NCI-H226 (cell line): ENCODE data around the gene SFXN4.
A peak's percentile ranks its signal among the peaks of the same experiment; 100 is the strongest.
"Not testable (repeated sequence)": the region's sequence is repeated elsewhere in the genome, so short reads cannot be mapped to it uniquely, and the experiment has no call there.

Source experiments
- DNase-seq: peaks from one replicate; pipeline ENCODE4 v3.0.0-alpha.2; 2015

SFXN4 gene

DNA sequence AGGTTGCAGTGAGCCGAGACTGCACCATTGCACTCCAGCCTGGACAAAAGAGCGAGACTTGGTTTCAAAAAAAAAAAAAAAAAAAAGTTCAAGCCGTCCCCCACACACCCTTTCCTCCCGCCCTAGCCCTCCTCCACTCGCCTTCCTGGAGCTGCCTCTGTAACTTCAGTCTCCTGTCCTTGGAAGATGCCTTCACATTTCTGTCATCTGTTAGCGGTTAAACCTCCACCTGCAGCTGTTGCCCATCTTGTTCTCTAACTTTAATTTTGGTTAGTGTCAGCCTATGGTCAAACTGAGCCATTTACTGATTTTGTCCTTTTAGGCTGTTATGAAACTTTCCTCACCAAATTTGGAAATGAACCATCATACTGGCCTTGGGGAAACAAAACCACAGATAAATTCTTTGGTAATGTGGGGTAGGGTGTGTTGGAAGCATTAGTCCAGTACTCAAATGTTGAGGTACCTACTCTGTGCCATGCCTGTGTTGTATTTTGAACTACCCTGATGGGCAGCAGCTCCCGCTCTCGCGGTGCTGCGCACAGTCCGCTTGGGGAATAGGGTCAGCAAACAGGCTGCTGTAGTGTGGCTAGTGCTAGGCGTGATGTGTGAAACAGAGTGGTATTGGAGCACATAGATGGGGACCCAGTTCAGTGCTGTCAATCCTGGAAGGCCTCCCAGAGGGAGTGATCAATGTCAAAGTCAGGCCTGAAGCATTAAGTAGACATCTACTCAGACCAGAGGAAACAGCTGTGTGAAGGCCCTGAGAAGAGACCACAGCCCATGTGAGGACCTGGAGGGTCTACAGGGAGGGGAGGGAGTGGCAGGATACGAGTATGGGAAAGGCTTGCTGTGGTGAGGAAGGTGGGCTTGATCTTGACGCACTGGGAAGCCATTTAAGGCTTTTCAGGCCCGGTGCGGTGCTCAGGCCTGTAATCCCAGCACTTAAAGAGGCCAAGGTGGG, 26.9 kb downstream of the SFXN4 start:
- DNase-seq: no peak

- DNase-seq: not testable (repeated sequence)
Observed at GRCh38 chr10:119137878-119138277, 27.6 kb downstream of the SFXN4 start.

DNA sequence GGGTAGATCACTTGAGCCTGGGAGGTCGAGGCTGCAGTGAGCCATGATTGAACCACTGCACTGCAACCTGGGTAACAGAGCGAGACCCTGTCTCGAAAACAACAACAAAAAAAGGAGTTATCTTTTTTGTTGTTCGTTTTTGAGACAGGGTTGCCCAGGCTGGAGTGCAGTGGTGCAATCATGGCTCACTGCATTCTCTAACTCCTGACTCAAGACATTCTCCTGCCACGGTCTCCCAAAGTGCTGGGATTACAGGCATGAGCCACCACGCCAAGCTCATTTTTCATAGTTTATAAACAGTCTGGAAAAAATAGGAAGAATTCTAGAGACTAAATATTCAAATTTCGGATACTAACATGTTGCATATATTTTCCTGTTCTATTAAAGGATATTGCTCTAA, 29.4 kb downstream of the SFXN4 start:
- no peak for DNase-seq

DNA sequence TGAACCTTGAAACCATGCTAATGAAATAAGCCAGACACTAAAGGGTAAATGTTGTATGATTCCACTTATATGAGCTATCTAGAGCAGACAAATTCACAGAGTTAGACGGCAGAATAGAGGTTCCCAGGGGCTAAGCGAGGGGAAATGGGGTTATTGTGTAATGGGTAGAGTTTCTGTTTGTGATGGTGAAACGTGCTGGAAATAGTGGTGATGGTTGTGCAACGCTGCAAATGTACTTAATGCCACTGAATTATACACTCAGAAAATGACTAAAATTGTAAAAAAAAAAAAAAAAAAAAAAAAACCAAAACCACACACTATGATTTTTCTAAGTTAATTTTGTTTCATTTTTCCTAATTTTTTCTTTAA, 30.0 kb downstream of the SFXN4 start:
- no peak for DNase-seq

DNA sequence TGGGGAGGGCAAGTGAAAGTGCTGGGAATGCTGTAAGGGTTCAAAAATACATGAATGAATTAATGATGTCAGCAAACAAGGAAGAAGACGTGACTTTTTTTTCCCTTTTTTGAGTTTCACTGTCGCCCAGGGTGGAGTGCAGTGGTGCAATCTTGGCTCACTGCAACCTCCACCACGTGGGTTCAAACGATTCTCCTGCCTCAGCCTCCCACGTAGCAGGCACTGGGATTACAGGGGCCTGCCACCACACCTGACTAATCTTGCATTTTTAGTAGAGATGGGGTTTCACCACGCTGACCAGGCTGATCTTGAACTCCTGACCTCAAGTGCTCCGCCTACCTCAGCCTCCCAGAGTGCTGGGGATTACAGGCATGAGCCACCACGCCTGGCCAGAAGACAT, 31.6 kb downstream of the SFXN4 start:
- DNase-seq: no peak

- DNase-seq: no peak
Observed at GRCh38 chr10:119132521-119133345, 32.8 kb downstream of the SFXN4 start.

DNA sequence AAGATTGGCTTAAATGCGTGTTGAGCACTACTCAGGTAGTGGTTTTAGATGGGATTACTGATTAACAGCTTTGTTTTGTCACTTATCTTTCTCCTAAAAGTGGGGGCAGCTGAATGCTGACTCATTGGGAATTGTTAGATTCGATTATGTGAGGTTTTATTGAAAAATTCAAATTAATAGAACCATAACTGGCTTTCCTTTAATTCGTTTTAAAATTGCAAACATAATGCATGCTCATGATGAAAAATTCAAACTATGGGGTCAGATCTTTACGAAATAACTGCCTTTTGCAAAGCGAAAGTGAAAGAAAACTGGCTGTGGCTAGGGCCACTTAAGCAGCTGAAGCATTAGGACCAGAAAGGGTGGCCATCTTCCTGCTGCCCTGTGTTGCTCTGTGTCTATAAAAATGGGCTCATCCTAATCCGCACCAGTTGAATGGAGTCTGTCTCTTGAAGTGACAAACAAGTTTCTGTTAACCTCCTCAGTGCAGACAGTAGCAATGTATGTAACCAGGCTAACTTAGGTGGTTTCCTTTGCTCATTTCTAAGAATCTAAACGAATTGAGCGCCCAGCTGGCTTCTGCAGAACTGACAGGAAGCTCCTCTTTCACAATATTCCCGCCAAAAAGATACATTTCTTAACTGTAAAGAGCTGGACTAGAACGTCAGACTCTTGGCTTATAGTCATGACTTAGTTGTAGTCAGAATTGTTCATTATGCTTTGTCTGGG, 33.8 kb downstream of the SFXN4 start:
- DNase-seq: no peak

- DNase-seq: no peak
Observed at GRCh38 chr10:119129721-119130120, 35.8 kb downstream of the SFXN4 start.

GRCh38 chr10:119125942-119126341, 39.6 kb downstream of the SFXN4 start:
- no peak for DNase-seq

GRCh38 chr10:119120875-119121274, 44.6 kb downstream of the SFXN4 start:
- no peak for DNase-seq

DNA sequence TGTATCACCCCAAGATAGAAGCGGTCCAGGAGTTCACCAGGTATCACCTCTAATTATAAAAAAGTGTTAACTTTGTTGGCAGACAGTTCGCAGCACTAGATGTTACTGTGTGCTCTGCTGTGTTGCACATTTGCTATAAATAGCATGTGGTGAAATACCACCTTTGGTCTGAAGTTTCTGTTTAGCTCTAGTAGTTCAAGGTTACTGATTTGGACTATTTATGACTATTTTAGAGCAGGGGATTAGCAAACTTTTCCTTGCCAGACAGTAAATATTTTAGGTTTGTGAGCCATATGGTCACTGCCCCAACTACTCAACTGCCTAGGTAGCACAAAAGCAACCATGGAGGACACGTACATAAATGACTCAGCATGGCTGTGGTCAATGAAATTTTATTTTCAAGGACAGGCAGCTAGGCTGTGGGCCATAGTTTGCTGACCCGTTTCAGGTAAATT, 45.1 kb downstream of the SFXN4 start:
- no peak for DNase-seq

GRCh38 chr10:119119400-119119799, 46.1 kb downstream of the SFXN4 start:
- no peak for DNase-seq

DNA sequence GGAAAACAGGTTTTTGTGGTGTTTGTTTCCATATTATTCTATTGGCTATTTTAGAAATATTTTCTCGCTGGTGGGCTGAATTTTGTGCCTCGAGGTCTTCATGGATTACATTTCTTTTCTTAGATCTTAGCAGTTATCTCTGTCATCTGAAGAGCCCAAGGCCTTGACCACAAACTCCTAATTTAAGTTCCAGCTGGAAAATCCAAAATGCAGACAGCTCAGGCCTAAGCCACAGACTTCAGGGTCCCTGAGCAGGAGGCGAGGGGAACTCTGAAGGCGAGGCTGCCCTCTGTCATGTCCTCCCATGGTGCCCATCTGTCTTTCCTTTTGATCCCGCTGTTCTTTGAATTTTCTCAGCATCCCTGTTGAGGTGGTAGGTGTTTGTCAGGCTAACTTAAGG, 47.3 kb downstream of the SFXN4 start:
- DNase-seq: no peak

DNA sequence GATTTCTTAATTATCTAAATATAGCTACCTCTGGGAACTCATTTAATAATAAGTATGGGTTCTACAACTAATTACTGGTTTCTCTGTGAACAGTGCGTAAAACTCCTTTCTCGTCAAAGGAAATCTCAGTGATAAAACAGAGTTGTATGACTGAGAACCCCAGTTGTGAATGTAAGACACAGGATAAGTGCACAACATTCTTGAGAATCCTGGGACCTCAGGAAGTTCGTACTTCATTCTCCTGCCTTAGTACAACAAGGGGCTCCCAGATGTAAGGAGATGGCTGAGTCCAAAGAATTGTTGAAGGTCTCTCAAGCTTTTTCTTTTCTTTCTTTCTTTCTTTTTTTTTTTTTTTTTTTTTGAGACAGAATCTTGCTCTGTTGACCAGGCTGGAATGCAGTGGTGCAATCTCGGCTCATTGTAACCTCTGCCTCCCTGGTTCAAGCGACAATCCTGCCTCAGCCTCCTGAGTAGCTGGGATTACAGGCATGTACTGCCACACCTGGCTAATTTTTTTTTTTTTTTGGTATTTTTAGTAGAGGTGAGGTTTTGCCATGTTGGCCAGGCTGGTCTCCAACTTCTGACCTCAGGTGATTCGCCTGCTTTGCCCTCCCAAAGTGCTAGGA, 49.1 kb downstream of the SFXN4 start:
- DNase-seq: no peak

DNA sequence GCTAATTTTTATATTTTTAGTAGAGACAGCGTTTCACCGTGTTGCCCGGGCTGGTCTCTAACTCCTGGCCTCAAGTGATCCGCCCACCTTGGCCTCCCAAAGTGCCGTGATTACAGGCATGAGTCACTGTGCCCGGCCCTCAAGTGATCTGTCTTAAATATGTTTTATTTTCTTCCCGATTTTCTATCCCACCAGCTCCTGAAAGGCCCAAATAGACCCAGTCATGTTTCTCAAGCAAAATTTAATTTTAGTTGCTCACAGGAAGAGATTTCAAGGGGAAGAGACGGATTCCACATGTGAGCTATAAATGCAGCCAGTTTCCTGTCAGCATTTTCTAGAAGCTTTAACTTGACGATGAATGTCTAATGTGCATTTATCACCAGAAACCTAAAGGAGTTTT, 49.6 kb downstream of the SFXN4 start:
- DNase-seq: no peak

GRCh38 chr10:119113751-119114732, 51.5 kb downstream of the SFXN4 start:
- peak; percentile 49 for DNase-seq

DNA sequence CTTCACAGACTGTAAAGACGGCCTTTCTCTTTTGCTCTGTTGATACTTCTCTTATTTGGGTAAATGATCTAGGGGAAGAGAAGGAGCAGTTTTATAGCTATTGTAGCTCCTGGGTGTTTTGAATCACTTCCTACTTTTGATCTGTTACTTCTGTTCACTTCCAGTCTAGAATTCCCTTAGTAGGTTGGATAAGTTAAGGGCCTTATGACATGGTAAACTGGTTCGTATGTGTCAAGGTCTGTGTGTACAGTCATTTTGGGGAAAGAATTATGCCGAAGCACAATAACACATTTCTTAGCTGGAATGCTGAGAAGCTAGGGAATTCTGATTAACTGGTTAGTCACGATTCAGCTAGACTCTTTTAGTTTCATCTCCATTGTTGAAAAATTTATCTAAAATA, 53.5 kb downstream of the SFXN4 start:
- no peak for DNase-seq

DNA sequence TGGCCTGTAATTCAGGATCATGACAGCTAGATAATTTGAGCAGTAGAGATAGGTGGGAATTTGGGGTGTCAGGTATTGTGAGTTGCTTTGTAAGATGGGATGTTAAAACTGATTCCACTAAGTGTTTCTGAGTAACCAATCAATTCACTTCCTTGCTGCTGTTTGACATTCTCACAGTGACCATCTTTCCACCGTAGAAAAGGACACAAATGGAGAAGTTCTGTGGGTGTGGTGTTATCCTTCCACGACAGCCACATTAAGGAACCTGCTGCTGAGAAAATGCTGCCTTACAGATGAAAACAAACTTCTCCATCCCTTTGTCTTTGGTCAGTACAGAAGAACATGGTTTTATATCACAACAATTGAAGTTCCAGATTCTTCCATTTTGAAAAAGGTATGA, 57.7 kb downstream of the SFXN4 start:
- not testable (repeated sequence) for DNase-seq

- not testable (repeated sequence) for DNase-seq
Observed at GRCh38 chr10:119107106-119107505, 58.4 kb downstream of the SFXN4 start.

DNA sequence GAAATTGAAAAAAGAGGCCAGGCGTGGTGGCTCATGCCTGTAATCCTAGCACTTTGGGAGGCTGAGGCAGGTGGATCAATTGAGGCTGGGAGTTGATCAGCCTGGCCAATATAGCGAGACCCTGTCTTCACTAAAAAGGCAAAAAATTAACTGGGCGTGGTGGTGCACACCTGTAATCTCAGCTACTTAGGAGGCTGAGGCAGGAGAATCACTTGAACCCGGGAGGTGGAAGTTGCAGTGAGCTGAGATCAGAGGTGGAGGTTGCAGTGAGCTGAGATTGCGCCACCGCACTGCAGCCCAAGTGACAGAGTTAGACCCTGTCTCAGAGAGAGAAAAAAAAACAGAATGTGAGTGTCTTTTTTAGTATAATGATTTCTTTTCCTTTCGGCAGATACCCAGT, 59.6 kb downstream of the SFXN4 start:
- DNase-seq: not testable (repeated sequence)

GRCh38 chr10:119105155-119105554, 60.4 kb downstream of the SFXN4 start:
- DNase-seq: no peak
